ENCODE results near the gene SMG6.

The SMG6 gene

GRCh38 chr17:2223617-2223927 is 80.0 kb downstream of the SMG6 start:
- Histone ChIP-seq H3K4me2 (ENCODE audit: low read depth, low read length, poor library complexity, severe bottlenecking) (no peak overlapping the region), H3K9ac (ENCODE audit: low read length) (no peak overlapping the region), H3K27ac (ENCODE audit: low read depth, low read length) (no peak overlapping the region), H3K9me3 (ENCODE audit: insufficient read depth, low read length) (no peaks in the 10 kb centered on the region), H3K9me2 (replicated peaks; ENCODE audit: insufficient read depth, low read length) (no peaks in the 10 kb centered on the region), H3K79me2 (ENCODE audit: insufficient read depth, low read length) (no peaks in the 10 kb centered on the region), H4K20me1 (ENCODE audit: low read depth, low read length) (no peaks in the 10 kb centered on the region), H3K36me3 (ENCODE audit: low read length) (no peaks in the 10 kb centered on the region), H3K27me3 (ENCODE audit: low read length) (no peaks in the 10 kb centered on the region), H3K4me3 (ENCODE audit: insufficient read depth, low read length, poor library complexity, severe bottlenecking) (no peak overlapping the region), H3F3A (ENCODE audit: insufficient read depth) (no peaks in the 10 kb centered on the region), H2AFZ (ENCODE audit: low read depth, low read length, severe bottlenecking) (no peak overlapping the region)
- TF ChIP-seq EZH2phosphoT487 (conservative IDR thresholded peaks at IDR 0.05; ENCODE audit: low read length) (no peak), CTCF (IDR thresholded peaks at IDR 0.05; ENCODE audit: insufficient read depth, low read length, poor library complexity, severe bottlenecking) (no peak)

- Histone ChIP-seq H3K36me3 (ENCODE audit: low read length) (no peaks in the 10 kb centered on the region), H3K9ac (ENCODE audit: low read length) (no peak overlapping the region), H3K4me2 (ENCODE audit: low read depth, low read length, poor library complexity, severe bottlenecking) (no peak overlapping the region), H3K9me2 (replicated peaks; ENCODE audit: insufficient read depth, low read length) (no peaks in the 10 kb centered on the region), H3F3A (ENCODE audit: insufficient read depth) (no peaks in the 10 kb centered on the region), H3K27ac (ENCODE audit: low read depth, low read length) (no peak overlapping the region), H2AFZ (ENCODE audit: low read depth, low read length, severe bottlenecking) (no peak overlapping the region), H3K4me3 (ENCODE audit: insufficient read depth, low read length, poor library complexity, severe bottlenecking) (no peak overlapping the region), H3K27me3 (ENCODE audit: low read length) (no peaks in the 10 kb centered on the region), H4K20me1 (ENCODE audit: low read depth, low read length) (no peaks in the 10 kb centered on the region), H3K9me3 (ENCODE audit: insufficient read depth, low read length) (no peaks in the 10 kb centered on the region), H3K79me2 (ENCODE audit: insufficient read depth, low read length) (no peaks in the 10 kb centered on the region)
- TF ChIP-seq EZH2phosphoT487 (conservative IDR thresholded peaks at IDR 0.05; ENCODE audit: low read length) = no peak
- no peak for TF ChIP-seq CTCF (IDR thresholded peaks at IDR 0.05; ENCODE audit: insufficient read depth, low read length, poor library complexity, severe bottlenecking)
Measured at GRCh38 chr17:2222901-2223616, 80.5 kb downstream of the SMG6 start.

GRCh38 chr17:2222301-2222700 is 81.3 kb downstream of the SMG6 start:
- Histone ChIP-seq H3K4me3 (ENCODE audit: insufficient read depth, low read length, poor library complexity, severe bottlenecking) (no peak overlapping the region), H4K20me1 (ENCODE audit: low read depth, low read length) (no peaks in the 10 kb centered on the region), H3K79me2 (ENCODE audit: insufficient read depth, low read length) (no peaks in the 10 kb centered on the region), H3K4me2 (ENCODE audit: low read depth, low read length, poor library complexity, severe bottlenecking) (no peak overlapping the region), H3K9ac (ENCODE audit: low read length) (no peak overlapping the region), H3F3A (ENCODE audit: insufficient read depth) (no peaks in the 10 kb centered on the region), H3K9me3 (ENCODE audit: insufficient read depth, low read length) (no peaks in the 10 kb centered on the region), H3K27ac (ENCODE audit: low read depth, low read length) (no peak overlapping the region), H2AFZ (ENCODE audit: low read depth, low read length, severe bottlenecking) (no peak overlapping the region), H3K36me3 (ENCODE audit: low read length) (no peaks in the 10 kb centered on the region), H3K27me3 (ENCODE audit: low read length) (no peaks in the 10 kb centered on the region), H3K9me2 (replicated peaks; ENCODE audit: insufficient read depth, low read length) (no peaks in the 10 kb centered on the region)
- TF ChIP-seq EZH2phosphoT487 (conservative IDR thresholded peaks at IDR 0.05; ENCODE audit: low read length) (no peak), CTCF (IDR thresholded peaks at IDR 0.05; ENCODE audit: insufficient read depth, low read length, poor library complexity, severe bottlenecking) (no peak)
